ENCODE data around the gene SH3D21. TPM values are rescaled to one million over a fixed set of nuclear protein-coding genes. Genes with fewer than 3 reads are reported as not detected.

The SH3D21 gene
- total and polyA plus RNA-seq, 8 donors = 0.41 to 2.6 (median 0.85) TPM

- intact Hi-C loops (cut with DNase I) = no loop called here
- TF ChIP-seq CTCF (IDR thresholded peaks at IDR 0.05) = no peak
- Histone ChIP-seq H3K4me1 (peaks cover 0 to 7% (median 0%) of the 10 kb centered on the region in 3 donors), H3K9me3 (no peaks in the 10 kb centered on the region), H3K4me3 (peak overlapping the region in 1 of 4 donors; percentile 70), H3K36me3 (no peaks in the 10 kb centered on the region), H3K27ac (no peak overlapping the region), H3K27me3 (no peaks in the 10 kb centered on the region)
- FAIRE-seq (no peak), ATAC-seq (no peak), DNase-seq (peak in 1 of 6 donors; percentile 59)
- WGBS, 2 donors = 38 to 47% methylated on average over 8 to 9 of the region's 9 CpGs
Measured at GRCh38 chr1:36324353-36324703, 18.2 kb downstream of the SH3D21 start.

DNA sequence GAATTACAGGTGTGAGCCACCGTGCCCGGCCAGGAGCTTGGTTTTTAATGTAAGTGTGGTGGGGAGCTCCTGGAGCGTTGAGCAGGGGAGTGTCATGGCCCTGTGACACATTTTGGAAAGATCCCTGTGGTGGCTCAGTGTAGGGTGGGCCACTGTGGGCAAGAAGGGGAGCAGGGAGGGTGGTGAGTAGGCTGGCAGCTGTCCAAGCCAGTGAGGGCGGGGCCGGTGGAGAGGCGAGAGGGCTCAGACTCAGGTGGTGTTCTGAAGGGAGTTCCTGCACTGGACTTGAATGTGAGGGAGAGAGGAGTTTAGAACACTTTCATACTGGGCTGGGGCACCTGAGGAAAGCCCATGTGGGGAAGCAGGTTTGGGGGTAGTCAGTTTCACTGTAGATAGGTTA is 20.3 kb downstream of the SH3D21 start:
- no peak overlapping the region for H3K4me3 ChIP-seq
- no peak for FAIRE-seq
- no peaks in the 10 kb centered on the region for H3K9me3 ChIP-seq
- H3K4me1 ChIP-seq = peaks cover 0 to 7% (median 0%) of the 10 kb centered on the region in 3 donors
- WGBS, 2 donors = 42 to 45% methylated on average over 6 of the region's 6 CpGs
- peak in 1 of 6 donors; percentile 57 for DNase-seq
- ATAC-seq = no peak
- intact Hi-C loops (cut with DNase I) = no loop called here
- no peaks in the 10 kb centered on the region for H3K36me3 ChIP-seq
- H3K27ac ChIP-seq = no peak overlapping the region
- TF ChIP-seq CTCF (IDR thresholded peaks at IDR 0.05) = no peak
- no peaks in the 10 kb centered on the region for H3K27me3 ChIP-seq

GRCh38 chr1:36327421-36328087 is 21.4 kb downstream of the SH3D21 start:
- intact Hi-C loops (cut with DNase I) = no loop called here
- ATAC-seq = no peak
- no peaks in the 10 kb centered on the region for H3K9me3 ChIP-seq
- no peaks in the 10 kb centered on the region for H3K36me3 ChIP-seq
- peaks cover 0 to 7% (median 0%) of the 10 kb centered on the region in 3 donors for H3K4me1 ChIP-seq
- no peak overlapping the region for H3K4me3 ChIP-seq
- FAIRE-seq = no peak
- no peaks in the 10 kb centered on the region for H3K27me3 ChIP-seq
- peak in 1 of 6 donors; percentile 40 for DNase-seq
- 67 to 68% methylated on average over 9 of the region's 9 CpGs for WGBS, 2 donors
- no peak overlapping the region for H3K27ac ChIP-seq
- TF ChIP-seq CTCF (IDR thresholded peaks at IDR 0.05) = no peak

DNA sequence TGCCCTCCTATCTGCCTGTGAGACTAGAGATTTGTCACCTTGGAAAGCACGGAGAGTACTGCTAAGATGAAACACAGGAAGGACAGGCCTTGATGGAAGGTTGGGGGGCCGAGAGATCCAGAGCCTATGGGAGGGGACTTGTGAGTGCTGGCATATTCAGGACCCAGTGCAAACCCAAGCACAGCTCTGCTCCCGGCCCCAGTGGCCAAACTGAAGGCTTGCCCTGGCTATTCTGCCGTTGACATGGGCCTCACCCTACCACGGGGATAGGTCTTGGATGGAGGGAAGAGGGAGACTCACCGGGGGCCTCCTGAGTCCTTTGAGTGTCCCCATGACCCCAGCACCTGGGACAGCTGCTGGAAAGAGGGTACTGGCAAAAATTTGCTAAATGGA is 21.9 kb downstream of the SH3D21 start:
- FAIRE-seq (no peak), DNase-seq (no peak), ATAC-seq (no peak)
- intact Hi-C loops (cut with DNase I) = no loop called here
- H3K4me3 ChIP-seq = no peak overlapping the region
- H3K4me1 ChIP-seq = peaks cover 0 to 7% (median 0%) of the 10 kb centered on the region in 3 donors
- no peaks in the 10 kb centered on the region for H3K36me3 ChIP-seq
- no peak for TF ChIP-seq CTCF (IDR thresholded peaks at IDR 0.05)
- H3K9me3 ChIP-seq = no peaks in the 10 kb centered on the region
- no peaks in the 10 kb centered on the region for H3K27me3 ChIP-seq
- WGBS, 2 donors = 70 to 76% methylated on average over 6 of the region's 6 CpGs
- no peak overlapping the region for H3K27ac ChIP-seq

DNA sequence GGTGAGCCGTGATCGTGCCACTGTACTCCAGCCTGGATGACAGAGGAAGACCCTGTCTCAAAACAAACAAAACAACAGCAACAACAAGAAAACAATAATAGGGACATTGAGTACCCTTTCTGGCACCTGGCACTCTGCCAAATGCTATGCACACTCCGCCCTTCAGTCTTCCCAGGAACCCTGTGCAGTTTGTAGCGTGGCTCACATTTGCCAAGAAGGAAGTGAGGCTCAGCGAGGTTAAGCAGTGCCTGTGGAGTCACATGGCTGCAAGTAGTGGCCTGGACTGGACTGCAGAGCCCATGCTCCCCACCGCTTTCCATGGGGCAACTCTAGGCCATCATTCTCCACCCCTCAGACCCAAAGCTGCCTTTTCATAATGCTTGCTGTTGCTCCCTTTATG is 22.5 kb downstream of the SH3D21 start:
- ATAC-seq (peak in 3 of 4 donors; percentile 24 to 56 (median 48)), DNase-seq (no peak), FAIRE-seq (no peak)
- no peak overlapping the region for H3K27ac ChIP-seq
- 79 to 81% methylated on average over 6 of the region's 6 CpGs for WGBS, 2 donors
- no peaks in the 10 kb centered on the region for H3K27me3 ChIP-seq
- TF ChIP-seq CTCF (IDR thresholded peaks at IDR 0.05) = no peak
- no peaks in the 10 kb centered on the region for H3K9me3 ChIP-seq
- peaks cover 0 to 7% (median 0%) of the 10 kb centered on the region in 3 donors for H3K4me1 ChIP-seq
- H3K36me3 ChIP-seq = no peaks in the 10 kb centered on the region
- intact Hi-C loops (cut with DNase I) = no loop called here
- no peak overlapping the region for H3K4me3 ChIP-seq
